Hindlimb muscle (tissue), 1 donor: ENCODE measurements around the gene LXN. TPM values are rescaled to one million over a fixed set of nuclear protein-coding genes. Genes with fewer than 3 reads are reported as not detected.

Source experiments
- DNase-seq: peaks from one replicate; pipeline ENCODE4 v3.0.0-alpha.2; 2013
- polyA plus RNA-seq: library from polyadenylated mRNA; unstranded; fragments of 120-200 nt; gene quantifications from one replicate; pipeline ENCODE4 v1.2.1, GENCODE V29; 2013; ENCODE audit not compliant: insufficient read length

LXN gene
- polyA plus RNA-seq, 1 donor: 17.8 TPM

- no peak for DNase-seq
Measured at GRCh38 chr3:158668506-158668905, 3.9 kb downstream of the LXN start.

GRCh38 chr3:158666416-158666815 is 6.0 kb downstream of the LXN start:
- no peak for DNase-seq

GRCh38 chr3:158663832-158664231 is 8.6 kb downstream of the LXN start:
- DNase-seq: no peak

- DNase-seq: no peak
Measured at GRCh38 chr3:158663246-158663645, 9.2 kb downstream of the LXN start.

- no peak for DNase-seq
Measured at GRCh38 chr3:158660711-158661110, 11.7 kb downstream of the LXN start.

GRCh38 chr3:158659454-158660237 is 12.8 kb downstream of the LXN start:
- DNase-seq: peak; percentile 37

- no peak for DNase-seq
Measured at GRCh38 chr3:158658889-158659288, 13.6 kb downstream of the LXN start.

GRCh38 chr3:158652463-158652862 is 20.0 kb downstream of the LXN start:
- no peak for DNase-seq

- DNase-seq: no peak
Measured at GRCh38 chr3:158651192-158651591, 21.3 kb downstream of the LXN start.

GRCh38 chr3:158649791-158650190 is 22.7 kb downstream of the LXN start:
- no peak for DNase-seq

- peak; percentile 94 for DNase-seq
Measured at GRCh38 chr3:158644345-158644908, 28.0 kb downstream of the LXN start, which contains the start of gene GFM1. Gene GFM1, plus strand, starts transcription at chr3:158644527. Its CDS starts 108 bp downstream, at chr3:158644635.

GRCh38 chr3:158642474-158643210 is 29.8 kb downstream of the LXN start:
- DNase-seq: no peak

GRCh38 chr3:158642005-158642404 is 30.4 kb downstream of the LXN start:
- no peak for DNase-seq

GRCh38 chr3:158640646-158641045 is 31.8 kb downstream of the LXN start:
- no peak for DNase-seq

- no peak for DNase-seq
Measured at GRCh38 chr3:158631981-158632380, 40.5 kb downstream of the LXN start.

GRCh38 chr3:158625881-158626280 is 46.6 kb downstream of the LXN start:
- DNase-seq: no peak

GRCh38 chr3:158617982-158618875 is 54.2 kb downstream of the LXN start:
- no peak for DNase-seq

Other genes starting within 250 kb of the LXN start
- gene MLF1, start 101.5 kb downstream of the LXN start, polyA plus RNA-seq: 34.1 TPM
- 29.7 TPM for gene GFM1, start 28.1 kb downstream of the LXN start, polyA plus RNA-seq
- gene RARRES1, start 59.8 kb upstream of the LXN start, polyA plus RNA-seq: 3.3 TPM
- gene MFSD1, start 129.4 kb upstream of the LXN start, polyA plus RNA-seq: 25.6 TPM